Karpas-422 (cell line): ENCODE data around the gene KDM6B. TPM values are rescaled to one million over a fixed set of nuclear protein-coding genes. Genes with fewer than 3 reads are reported as not detected.
"Not testable (repeated sequence)": the region's sequence is repeated elsewhere in the genome, so short reads cannot be mapped to it uniquely, and the experiment has no call there.

ENCODE experiments used
- DNase-seq: peaks from one replicate; pipeline ENCODE4 v3.0.0-alpha.2; 2015
- H2AFZ ChIP-seq: fragments of 200-600 bp; sonication (generic); 2 replicates; pipeline ENCODE4 v1.6.1; 2014; ENCODE audit warnings: antibody characterized with exemption, low read length, mixed read lengths
- H3K27ac ChIP-seq: fragments of 200-600 bp; sonication (generic); 2 replicates; pipeline ENCODE4 v1.5.1; 2014; ENCODE audit warnings: mild to moderate bottlenecking, low read length, moderate library complexity
- H3K27me3 ChIP-seq: fragments of 200-600 bp; sonication (generic); 2 replicates; pipeline ENCODE4 v1.6.1; 2014; ENCODE audit warnings: low read length, mixed read lengths
- H3K36me3 ChIP-seq: fragments of 200-600 bp; sonication (generic); 2 replicates; pipeline ENCODE4 v1.6.1; 2014; ENCODE audit warnings: low read length, mixed read lengths; ENCODE audit not compliant: insufficient read depth
- H3K4me1 ChIP-seq: fragments of 200-600 bp; sonication (generic); 2 replicates; pipeline ENCODE4 v1.6.1; 2014; ENCODE audit warnings: mild to moderate bottlenecking, low read length, mixed read lengths
- H3K4me2 ChIP-seq: fragments of 200-600 bp; sonication (generic); 2 replicates; pipeline ENCODE4 v1.6.1; 2014; ENCODE audit warnings: low read length, low read depth, mild to moderate bottlenecking; ENCODE audit not compliant: poor library complexity, severe bottlenecking
- H3K4me3 ChIP-seq: fragments of 200-600 bp; sonication (generic); 2 replicates; pipeline ENCODE4 v1.5.1; 2014; ENCODE audit warnings: mild to moderate bottlenecking, antibody characterized with exemption, low read length, mixed read lengths
- H3K79me2 ChIP-seq: fragments of 200-600 bp; sonication (generic); 2 replicates; pipeline ENCODE4 v1.6.1; 2014; ENCODE audit warnings: mild to moderate bottlenecking, low read length, mixed read lengths
- H3K9ac ChIP-seq: fragments of 200-600 bp; sonication (generic); 2 replicates; pipeline ENCODE4 v1.6.0; 2014; ENCODE audit warnings: low read length
- H3K9me2 ChIP-seq: fragments of 200-600 bp; sonication (generic), shearing (Covaris generic); replicated peaks from 2 replicates; pipeline ENCODE4 v1.6.0; 2014; ENCODE audit warnings: mild to moderate bottlenecking, low read length, moderate library complexity; ENCODE audit not compliant: insufficient read depth
- H3K9me3 ChIP-seq: fragments of 300-700, 200-600 bp; sonication (generic); 2 replicates; pipeline ENCODE4 v1.6.1; 2014; ENCODE audit warnings: low read length, mixed read lengths
- H4K20me1 ChIP-seq: fragments of 200-600 bp; sonication (generic); 2 replicates; pipeline ENCODE4 v1.6.1; 2014; ENCODE audit warnings: mild to moderate bottlenecking, antibody characterized with exemption, low read length, low read depth; ENCODE audit not compliant: insufficient read depth
- total RNA-seq: library from RNA; depleted of rRNA; stranded (reverse); fragments of >200 nt; shearing (Covaris generic); gene quantifications from 2 replicates; pipeline ENCODE4 v1.2.3, GENCODE V29; 2014; ENCODE audit warnings: low replicate concordance

The KDM6B gene
- total RNA-seq, 1 experiment from 2014 or later: 34.6 TPM

DNA sequence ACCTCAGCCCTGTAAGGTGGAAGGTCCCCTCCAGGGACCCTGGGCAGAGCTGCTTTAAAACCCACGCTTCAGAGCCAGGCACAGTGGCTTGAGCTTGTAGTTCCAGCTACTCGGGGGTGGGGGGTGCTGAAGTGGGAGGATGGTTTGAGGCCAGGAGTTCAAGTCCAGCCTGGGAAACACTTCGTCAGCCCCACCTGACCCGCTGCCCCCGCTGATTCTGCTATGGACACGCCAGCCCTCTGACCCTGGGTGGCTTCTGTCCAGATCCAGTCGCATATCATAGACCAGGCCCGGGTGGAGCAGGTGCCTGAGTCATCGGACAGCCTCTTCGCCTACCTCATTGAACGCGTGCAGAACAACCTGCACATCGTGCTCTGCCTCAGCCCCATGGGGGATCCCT lies 35.2 kb upstream of the KDM6B start:
- Histone ChIP-seq H4K20me1 (no peaks in the 10 kb centered on the region), H3K27ac (no peak overlapping the region), H3K9me2 (no peaks in the 10 kb centered on the region), H3K9me3 (no peaks in the 10 kb centered on the region), H3K4me2 (no peak overlapping the region), H3K36me3 (no peaks in the 10 kb centered on the region), H3K4me1 (peaks cover 7% of the 10 kb centered on the region), H3K79me2 (no peaks in the 10 kb centered on the region), H3K4me3 (no peak overlapping the region), H3K9ac (no peak overlapping the region), H2AFZ (no peak overlapping the region), H3K27me3 (no peaks in the 10 kb centered on the region)
- DNase-seq: no peak

DNA sequence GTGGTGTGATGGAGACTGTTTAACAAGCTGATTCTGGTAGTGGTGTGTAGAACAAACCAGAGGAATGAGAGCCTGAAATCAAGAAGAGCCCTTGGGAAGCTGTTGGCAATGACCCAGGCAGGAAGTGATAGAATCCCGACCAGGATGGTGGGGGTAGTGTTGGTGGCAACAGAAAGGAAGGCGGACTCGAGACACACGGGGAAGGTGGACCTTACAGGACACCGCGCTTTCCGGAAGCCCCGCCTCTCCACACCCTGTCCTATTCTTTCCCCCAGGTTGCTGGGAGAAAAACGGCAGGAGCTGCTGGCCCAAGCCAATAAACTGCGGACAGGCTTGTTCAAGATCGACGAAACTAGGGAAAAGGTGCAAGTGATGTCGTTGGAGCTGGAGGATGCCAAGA lies 30.0 kb upstream of the KDM6B start:
- no peak overlapping the region for H3K9ac ChIP-seq
- H3K4me2 ChIP-seq: no peak overlapping the region

DNA sequence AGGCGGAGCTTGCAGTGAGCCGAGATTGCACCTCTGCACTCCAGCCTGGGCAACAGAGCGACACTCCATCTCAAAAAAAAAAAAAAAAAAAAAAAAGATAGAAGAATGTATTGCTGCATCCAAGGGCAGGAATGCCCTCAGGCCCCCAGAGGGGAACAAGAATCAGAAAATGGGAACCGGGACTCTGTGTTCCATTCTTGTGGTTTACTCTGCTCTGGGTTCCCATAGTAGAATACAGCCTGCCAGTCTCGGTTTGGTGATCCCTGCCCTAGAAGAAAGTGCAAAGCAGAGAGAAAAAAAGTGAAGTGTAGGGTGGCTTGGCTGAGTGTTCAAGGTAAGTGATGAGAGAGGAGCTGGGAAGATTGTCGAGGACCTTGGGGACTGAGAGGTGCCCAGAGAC lies 27.4 kb upstream of the KDM6B start:
- Histone ChIP-seq H3K27me3 (no peaks in the 10 kb centered on the region), H3K36me3 (no peaks in the 10 kb centered on the region), H3K4me1 (peaks cover 7% of the 10 kb centered on the region), H4K20me1 (no peaks in the 10 kb centered on the region), H3K4me2 (no peak overlapping the region), H3K27ac (no peak overlapping the region), H3K9me3 (no peaks in the 10 kb centered on the region), H3K9me2 (no peaks in the 10 kb centered on the region), H3K79me2 (no peaks in the 10 kb centered on the region), H3K9ac (no peak overlapping the region), H3K4me3 (no peak overlapping the region), H2AFZ (no peak overlapping the region)
- DNase-seq: no peak

More for the DNA sequence above, 30.0 kb upstream of the KDM6B start:
- DNase-seq: no peak
- H3K4me1 ChIP-seq: peaks cover 7% of the 10 kb centered on the region
- no peaks in the 10 kb centered on the region for H4K20me1 ChIP-seq
- H3K79me2 ChIP-seq: no peaks in the 10 kb centered on the region
- no peaks in the 10 kb centered on the region for H3K9me2 ChIP-seq
- H3K4me3 ChIP-seq: no peak overlapping the region
- H2AFZ ChIP-seq: no peak overlapping the region
- H3K27ac ChIP-seq: no peak overlapping the region
- H3K36me3 ChIP-seq: no peaks in the 10 kb centered on the region
- H3K9me3 ChIP-seq: no peaks in the 10 kb centered on the region
- H3K27me3 ChIP-seq: no peaks in the 10 kb centered on the region

DNA sequence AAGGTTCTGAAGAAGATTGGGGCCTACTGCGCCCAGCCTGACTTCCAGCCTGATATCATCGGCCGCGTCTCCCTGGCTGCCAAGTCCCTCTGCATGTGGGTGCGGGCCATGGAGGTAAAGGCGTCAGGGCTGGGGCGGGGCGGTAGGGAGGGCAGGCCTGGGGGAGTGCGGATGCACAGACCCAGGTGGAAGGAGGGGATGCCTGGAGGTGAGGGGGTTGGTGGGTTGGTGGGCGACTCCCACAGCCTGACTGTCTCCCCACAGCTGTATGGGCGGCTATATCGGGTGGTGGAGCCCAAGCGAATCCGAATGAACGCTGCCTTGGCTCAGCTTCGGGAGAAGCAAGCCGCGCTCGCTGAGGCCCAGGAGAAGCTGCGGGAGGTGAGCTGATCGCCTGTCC lies 26.8 kb upstream of the KDM6B start:
- no peaks in the 10 kb centered on the region for H4K20me1 ChIP-seq
- no peak overlapping the region for H3K9ac ChIP-seq
- no peaks in the 10 kb centered on the region for H3K27me3 ChIP-seq
- H3K79me2 ChIP-seq: no peaks in the 10 kb centered on the region
- H3K4me3 ChIP-seq: no peak overlapping the region
- no peak overlapping the region for H3K27ac ChIP-seq
- peaks cover 6% of the 10 kb centered on the region for H3K4me1 ChIP-seq
- H3K4me2 ChIP-seq: no peak overlapping the region
- no peaks in the 10 kb centered on the region for H3K36me3 ChIP-seq
- DNase-seq: no peak
- no peaks in the 10 kb centered on the region for H3K9me2 ChIP-seq
- no peak overlapping the region for H2AFZ ChIP-seq
- no peaks in the 10 kb centered on the region for H3K9me3 ChIP-seq

DNA sequence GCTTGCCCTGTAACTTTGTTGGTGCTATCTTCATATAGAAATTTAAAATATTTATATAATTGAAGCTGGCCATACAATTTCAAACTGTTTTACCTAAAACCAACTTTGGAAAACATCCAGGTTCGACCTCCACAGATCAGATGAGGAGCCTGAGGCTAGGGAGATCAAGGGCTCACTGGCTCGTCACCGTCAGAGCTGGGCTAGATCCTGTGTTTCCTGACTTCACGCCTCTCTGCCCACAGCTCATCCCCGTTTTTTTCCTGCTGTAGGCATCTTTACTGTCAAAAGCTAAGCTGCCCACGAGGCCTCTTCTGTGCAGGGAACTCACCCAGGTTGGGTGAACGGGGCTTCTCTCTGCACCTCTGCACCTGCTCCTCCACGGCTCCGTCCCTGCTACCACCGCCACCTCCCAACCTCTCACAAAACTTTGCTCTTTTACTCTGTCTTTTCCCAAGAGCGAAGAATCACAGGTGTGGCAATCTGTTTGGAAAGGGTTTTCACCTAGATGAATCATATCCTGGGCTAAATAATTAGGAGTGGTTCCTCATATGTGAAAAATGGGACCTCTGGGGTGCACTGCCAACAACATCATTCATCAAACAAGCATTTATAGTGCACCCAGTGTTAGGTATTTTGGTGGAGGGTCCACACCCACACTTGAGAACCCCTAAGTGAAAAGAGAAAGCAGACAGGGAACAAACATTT lies 24.8 kb upstream of the KDM6B start:
- no peaks in the 10 kb centered on the region for H3K27me3 ChIP-seq
- H3K4me2 ChIP-seq: no peak overlapping the region

DNA sequence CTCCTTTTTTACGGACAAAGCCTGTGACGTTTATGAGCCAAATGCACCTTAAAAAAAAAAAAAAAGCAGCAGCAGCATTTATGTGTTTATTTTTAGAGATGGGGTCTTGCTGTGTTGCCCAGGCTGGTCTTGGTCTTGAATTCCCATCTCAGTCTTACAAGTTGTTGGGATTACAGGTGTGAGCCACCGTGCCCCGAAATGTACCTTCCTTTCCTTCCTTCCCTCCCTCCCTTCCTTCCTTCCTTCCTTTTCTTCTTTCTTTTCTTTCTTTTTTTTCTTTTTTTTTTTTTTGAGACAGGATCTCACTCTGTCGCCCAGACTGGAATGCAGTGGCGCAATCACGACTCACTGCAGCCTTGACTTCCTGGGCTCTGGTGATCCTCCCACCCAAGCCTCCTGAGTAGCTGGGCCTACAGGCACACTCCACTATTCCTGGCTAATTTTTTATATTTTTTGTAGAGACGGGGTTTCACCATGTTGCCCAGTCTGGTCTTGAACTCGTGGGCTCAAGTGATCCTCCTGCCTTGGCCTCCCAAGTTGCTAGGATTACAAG lies 24.1 kb upstream of the KDM6B start:
- H2AFZ ChIP-seq, H3K9ac ChIP-seq, H3K27ac ChIP-seq, H3K4me1 ChIP-seq, H3K4me2 ChIP-seq, DNase-seq, H3K4me3 ChIP-seq, H3K79me2 ChIP-seq, H3K27me3 ChIP-seq, H3K9me2 ChIP-seq, H3K36me3 ChIP-seq, H4K20me1 ChIP-seq, H3K9me3 ChIP-seq: not testable (repeated sequence)

More for the DNA sequence above, 24.8 kb upstream of the KDM6B start:
- H3K4me1 ChIP-seq: peaks cover 3% of the 10 kb centered on the region; the same call in 1 of the 2 replicates
- H3K36me3 ChIP-seq: no peaks in the 10 kb centered on the region
- no peaks in the 10 kb centered on the region for H3K9me3 ChIP-seq
- H3K4me3 ChIP-seq: no peak overlapping the region
- no peak overlapping the region for H2AFZ ChIP-seq
- no peak overlapping the region for H3K9ac ChIP-seq
- no peak for DNase-seq
- no peaks in the 10 kb centered on the region for H3K9me2 ChIP-seq
- H4K20me1 ChIP-seq: no peaks in the 10 kb centered on the region
- no peaks in the 10 kb centered on the region for H3K79me2 ChIP-seq
- no peak overlapping the region for H3K27ac ChIP-seq

DNA sequence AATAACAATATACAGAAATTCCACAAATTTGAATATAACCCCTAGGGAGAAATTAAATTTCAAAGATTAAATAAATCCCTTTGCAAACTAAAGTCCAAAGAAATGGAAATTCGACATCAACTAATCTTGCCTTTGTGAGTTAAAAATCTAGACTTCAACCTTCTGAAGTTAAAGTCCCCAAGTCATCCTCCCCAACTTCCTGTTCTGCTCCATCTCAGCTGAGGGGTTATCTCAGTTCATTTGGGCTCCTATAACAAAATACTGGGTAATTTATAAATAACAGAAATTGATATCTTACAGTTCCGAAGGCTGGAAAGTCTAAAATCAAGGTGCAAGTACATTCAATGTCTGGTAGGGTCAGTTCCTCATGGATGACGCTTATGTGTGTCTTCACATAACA lies 22.8 kb upstream of the KDM6B start:
- no peaks in the 10 kb centered on the region for H3K79me2 ChIP-seq
- H3K4me2 ChIP-seq: no peak overlapping the region
- no peak for DNase-seq
- H3K4me3 ChIP-seq: no peak overlapping the region
- H3K27ac ChIP-seq: no peak overlapping the region
- no peak overlapping the region for H2AFZ ChIP-seq
- H3K9me2 ChIP-seq: no peaks in the 10 kb centered on the region
- H3K36me3 ChIP-seq: no peaks in the 10 kb centered on the region
- H4K20me1 ChIP-seq: no peaks in the 10 kb centered on the region
- no peak overlapping the region for H3K9ac ChIP-seq
- H3K4me1 ChIP-seq: peaks cover 3% of the 10 kb centered on the region; the same call in 1 of the 2 replicates
- no peaks in the 10 kb centered on the region for H3K9me3 ChIP-seq
- no peaks in the 10 kb centered on the region for H3K27me3 ChIP-seq

DNA sequence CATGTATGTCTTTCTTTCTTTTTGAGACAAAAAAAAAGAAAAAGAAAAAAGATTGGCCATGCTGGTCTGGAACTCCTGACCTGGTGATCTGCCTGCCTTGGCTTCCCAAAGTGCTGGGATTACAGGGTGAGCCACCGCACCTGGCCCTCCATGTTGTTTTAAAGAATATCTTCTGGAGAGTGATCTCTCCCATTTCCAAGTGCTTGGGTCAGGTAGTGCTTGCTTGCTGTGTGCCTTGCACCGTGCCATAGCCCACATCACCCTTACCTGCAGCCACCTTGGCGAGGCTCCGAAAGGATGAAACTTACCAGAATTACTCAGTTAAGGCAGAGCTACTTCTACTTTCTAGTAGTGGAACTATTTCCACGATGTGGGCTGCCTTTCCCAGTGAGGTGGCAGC lies 19.0 kb upstream of the KDM6B start:
- no peak overlapping the region for H2AFZ ChIP-seq

More for the DNA sequence above, 19.0 kb upstream of the KDM6B start:
- no peaks in the 10 kb centered on the region for H4K20me1 ChIP-seq
- H3K9me2 ChIP-seq: no peaks in the 10 kb centered on the region
- H3K9me3 ChIP-seq: no peaks in the 10 kb centered on the region
- no peak for DNase-seq
- H3K36me3 ChIP-seq: no peaks in the 10 kb centered on the region
- no peak overlapping the region for H3K27ac ChIP-seq
- no peaks in the 10 kb centered on the region for H3K79me2 ChIP-seq
- H3K27me3 ChIP-seq: no peaks in the 10 kb centered on the region
- H3K9ac ChIP-seq: no peak overlapping the region
- no peak overlapping the region for H3K4me2 ChIP-seq
- H3K4me1 ChIP-seq: peaks cover 3% of the 10 kb centered on the region; the same call in 1 of the 2 replicates
- no peak overlapping the region for H3K4me3 ChIP-seq
